GM12892 (cell line): ENCODE data around the gene SH3RF3.

Experiments
- POLR2A ChIP-seq: IDR thresholded peaks from 2 replicates; pipeline ENCODE4 v1.6.1; 2011; ENCODE audit warnings: low read depth, low read length, control low read depth
- POLR2AphosphoS5 ChIP-seq: IDR thresholded peaks from 2 replicates; pipeline ENCODE4 v1.6.1; 2011; ENCODE audit warnings: low read depth, low read length, control low read depth

DNA sequence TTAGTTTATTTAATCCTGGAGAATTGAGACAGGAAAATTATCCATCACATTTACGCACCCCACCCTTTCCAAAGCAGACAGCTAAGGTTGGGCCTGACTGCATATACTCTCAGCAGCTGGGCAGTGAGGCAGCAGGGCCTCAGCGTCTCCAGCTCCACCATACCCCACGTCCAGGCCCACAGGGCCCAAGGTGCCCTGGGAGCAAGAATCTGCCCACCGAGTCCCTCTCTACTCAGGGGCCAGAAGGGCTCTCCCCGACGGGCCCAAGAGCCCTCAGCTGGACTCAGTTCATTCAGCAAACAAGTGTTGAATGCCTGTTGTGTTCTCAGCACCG lies 358.5 kb downstream of the SH3RF3 start:
- TF ChIP-seq POLR2A (no peak), POLR2AphosphoS5 (no peak)
